PC-9 (cell line): ENCODE measurements around the gene KCNC1. TPM values are rescaled to one million over a fixed set of nuclear protein-coding genes. Genes with fewer than 3 reads are reported as not detected.

Experiments used
- BruUV-seq: library from RNA; stranded (reverse); fragments of 400-500 nt; replicated peaks from 2 replicates; lab custom pipeline; 2021; lab: Mats Ljungman, UMichigan
- CTCF ChIA-PET: fragments of 300-600 bp; sonication (Branson Sonifier 250); formaldehyde crosslinking; loops from one replicate; lab custom pipeline; 2022; ENCODE audit warnings: antibody characterized with exemption; lab: Charles Lee
- POLR2A ChIA-PET: fragments of 300-600 bp; sonication (Branson Sonifier 250); formaldehyde crosslinking; loops from one replicate; lab custom pipeline; 2022; ENCODE audit warnings: antibody characterized with exemption; ENCODE audit not compliant: unreplicated experiment; lab: Charles Lee
- DNase-seq, 2 experiments: peaks; one replicate each; pipeline versions ENCODE4 v3.0.0 to v3.0.0-alpha.2; 2015 to 2022; ENCODE audit warnings: mixed read lengths in 1 of 2
- H2AFZ ChIP-seq: fragments of 200-600 bp; sonication (generic); 2 replicates; pipeline ENCODE4 v1.8.1; 2017; ENCODE audit warnings: antibody characterized with exemption
- H3F3A ChIP-seq: fragments of 200-600 bp; sonication (generic); 2 replicates; pipeline ENCODE4 v1.8.1; 2017; ENCODE audit warnings: antibody characterized with exemption, mild to moderate bottlenecking, low read depth; ENCODE audit not compliant: insufficient read depth
- H3K27ac ChIP-seq: fragments of 200-600 bp; sonication (generic); 2 replicates; pipeline ENCODE4 v1.6.1; 2016; ENCODE audit warnings: mixed run types
- H3K27me3 ChIP-seq: fragments of 200-600 bp; sonication (generic); 2 replicates; pipeline ENCODE4 v1.6.1; 2016; ENCODE audit warnings: low read depth, mixed run types; ENCODE audit not compliant: insufficient read depth
- H3K36me3 ChIP-seq: fragments of 200-600 bp; sonication (generic); 2 replicates; pipeline ENCODE4 v1.6.1; 2016; ENCODE audit warnings: low read depth, mixed run types
- H3K4me1 ChIP-seq: fragments of 200-600 bp; sonication (generic); replicated peaks from 2 replicates; pipeline ENCODE4 v1.6.1; 2016; ENCODE audit warnings: mixed run types; ENCODE audit not compliant: insufficient read depth
- H3K4me2 ChIP-seq: fragments of 200-600 bp; sonication (generic); 2 replicates; pipeline ENCODE4 v1.6.1; 2017; ENCODE audit warnings: mixed run types
- H3K4me3 ChIP-seq: fragments of 200-600 bp; sonication (generic); 2 replicates; pipeline ENCODE4 v1.6.1; 2016; ENCODE audit warnings: mixed run types
- H3K79me2 ChIP-seq: fragments of 200-600 bp; sonication (generic); 2 replicates; pipeline ENCODE4 v1.6.1; 2017; ENCODE audit warnings: low read depth, mixed run types
- H3K9me2 ChIP-seq: fragments of 200-600 bp; sonication (generic); 2 replicates; pipeline ENCODE4 v1.8.1; 2017; ENCODE audit warnings: mild to moderate bottlenecking; ENCODE audit not compliant: insufficient read depth
- H3K9me3 ChIP-seq: fragments of 200-600 bp; sonication (generic); 2 replicates; pipeline ENCODE4 v1.8.1; 2016; ENCODE audit warnings: low read depth; ENCODE audit not compliant: insufficient read depth
- H4K20me1 ChIP-seq: fragments of 200-600 bp; sonication (generic); 2 replicates; pipeline ENCODE4 v1.8.1; 2017; ENCODE audit not compliant: insufficient read depth
- CTCF ChIP-seq: fragments of 200-600 bp; sonication (generic); conservative IDR thresholded peaks from 2 replicates; pipeline ENCODE4 v1.6.1; 2017; ENCODE audit warnings: mixed run types, antibody characterized with exemption, mild to moderate bottlenecking, moderate library complexity
- EZH2 ChIP-seq: fragments of 200-600 bp; sonication (generic); IDR thresholded peaks from 2 replicates; pipeline ENCODE4 v1.8.0; 2017; ENCODE audit warnings: antibody characterized with exemption, low read depth
- intact Hi-C: fragments of 100-400 bp; cut with micrococcal nuclease; formaldehyde crosslinking; loops from one replicate; pipeline ENCODE4 v1.10.0; 2022; ENCODE audit not compliant: unreplicated experiment
- total RNA-seq: library from RNA; stranded (reverse); gene quantifications from 2 replicates; pipeline ENCODE4 v1.2.3, GENCODE V29; 2021

KCNC1 gene
- total RNA-seq, 1 experiment from 2014 or later: not detected

- no peak for DNase-seq
- H2AFZ ChIP-seq: no peak overlapping the region
- intact Hi-C loops: no loop called here
- no peaks in the 10 kb centered on the region for H3K27me3 ChIP-seq
- POLR2A ChIA-PET: no interaction called here
- no peak overlapping the region for H3K27ac ChIP-seq
- H3K4me2 ChIP-seq: no peak overlapping the region
- no peaks in the 10 kb centered on the region for H3K9me2 ChIP-seq
- H3F3A ChIP-seq: no peaks in the 10 kb centered on the region
- BruUV-seq: no TSS peak
- H3K9me3 ChIP-seq: no peaks in the 10 kb centered on the region
- H3K36me3 ChIP-seq: no peaks in the 10 kb centered on the region
- no peak overlapping the region for H3K4me3 ChIP-seq
- TF ChIP-seq EZH2 (no peak), CTCF (no peak)
- CTCF ChIA-PET: no interaction called here
- no peaks in the 10 kb centered on the region for H3K79me2 ChIP-seq
- H4K20me1 ChIP-seq: no peaks in the 10 kb centered on the region
- no peaks in the 10 kb centered on the region for H3K4me1 ChIP-seq
Measured at GRCh38 chr11:17805043-17805442, 70.5 kb downstream of the KCNC1 start.

- Histone ChIP-seq H3K4me3 (no peak overlapping the region), H3F3A (no peaks in the 10 kb centered on the region), H3K36me3 (no peaks in the 10 kb centered on the region), H3K27me3 (no peaks in the 10 kb centered on the region), H2AFZ (no peak overlapping the region), H3K4me1 (no peaks in the 10 kb centered on the region; the same call in 1 of the 2 replicates), H3K4me2 (no peak overlapping the region), H3K9me3 (no peaks in the 10 kb centered on the region), H3K27ac (no peak overlapping the region), H4K20me1 (no peaks in the 10 kb centered on the region), H3K9me2 (no peaks in the 10 kb centered on the region), H3K79me2 (no peaks in the 10 kb centered on the region)
- ChIA-PET POLR2A (no interaction called here), CTCF (no interaction called here)
- intact Hi-C loops: no loop called here
- no peak for TF ChIP-seq EZH2
- TF ChIP-seq CTCF: no peak
- BruUV-seq: no TSS peak
- no peak for DNase-seq
Measured at GRCh38 chr11:17805873-17806272, 71.3 kb downstream of the KCNC1 start.

GRCh38 chr11:17807034-17807433, 72.5 kb downstream of the KCNC1 start:
- CTCF ChIA-PET: no interaction called here
- Histone ChIP-seq H2AFZ (no peak overlapping the region), H3K27ac (no peak overlapping the region), H3K4me1 (peaks cover 7% of the 10 kb centered on the region), H3K9me3 (no peaks in the 10 kb centered on the region), H3K27me3 (no peaks in the 10 kb centered on the region), H3K9me2 (no peaks in the 10 kb centered on the region), H4K20me1 (no peaks in the 10 kb centered on the region), H3K36me3 (no peaks in the 10 kb centered on the region), H3F3A (no peaks in the 10 kb centered on the region), H3K79me2 (no peaks in the 10 kb centered on the region), H3K4me3 (no peak overlapping the region), H3K4me2 (no peak overlapping the region)
- BruUV-seq: no TSS peak
- POLR2A ChIA-PET: no interaction called here
- intact Hi-C loops: no loop called here
- TF ChIP-seq CTCF: no peak
- TF ChIP-seq EZH2: no peak
- no peak for DNase-seq
